WTC11 (cell line): ENCODE data around the gene PRRC2C.
"Not testable (repeated sequence)": the region's sequence is repeated elsewhere in the genome, so short reads cannot be mapped to it uniquely, and the experiment has no call there.

Experiments
- ATF3 ChIP-seq: sonication (generic); formaldehyde crosslinking; conservative IDR thresholded peaks from 2 replicates; pipeline ENCODE4 v1.8.1; 2022; ENCODE audit warnings: mild to moderate bottlenecking, missing genetic modification reagents
- CTCF ChIP-seq: fragments of 200-600 bp; IDR thresholded peaks from 2 replicates; pipeline ENCODE4 v1.8.0; 2022; ENCODE audit warnings: antibody characterized with exemption
- GABPB1 ChIP-seq: sonication (generic); formaldehyde crosslinking; IDR thresholded peaks from 2 replicates; pipeline ENCODE4 v1.8.1; 2023; ENCODE audit warnings: mild to moderate bottlenecking, missing genetic modification reagents
- IRF2 ChIP-seq: sonication (generic); formaldehyde crosslinking; IDR thresholded peaks from 2 replicates; pipeline ENCODE4 v1.8.0; 2022; ENCODE audit warnings: low read depth, missing genetic modification reagents, borderline replicate concordance
- MAX ChIP-seq: sonication (generic); formaldehyde crosslinking; IDR thresholded peaks from 2 replicates; pipeline ENCODE4 v1.8.0; 2022; ENCODE audit warnings: mild to moderate bottlenecking, missing genetic modification reagents
- SP1 ChIP-seq: sonication (generic); formaldehyde crosslinking; conservative IDR thresholded peaks from 2 replicates; pipeline ENCODE4 v1.8.1; 2022; ENCODE audit warnings: missing genetic modification reagents
- TEAD4 ChIP-seq: sonication (generic); formaldehyde crosslinking; IDR thresholded peaks from 2 replicates; pipeline ENCODE4 v1.8.0; 2022; ENCODE audit warnings: mild to moderate bottlenecking, missing genetic modification reagents
- USF1 ChIP-seq: sonication (generic); formaldehyde crosslinking; IDR thresholded peaks from 2 replicates; pipeline ENCODE4 v1.8.0; 2022; ENCODE audit warnings: mild to moderate bottlenecking, missing genetic modification reagents
- ZNF121 ChIP-seq: sonication (generic); formaldehyde crosslinking; IDR thresholded peaks from 2 replicates; pipeline ENCODE4 v1.8.0; 2023; ENCODE audit warnings: missing genetic modification reagents
- ZNF671 ChIP-seq: fragments of 250-450 bp; sonication (Bioruptor Pico); IDR thresholded peaks from 2 replicates; pipeline ENCODE4 v1.8.0; 2021; ENCODE audit warnings: mild to moderate bottlenecking

- TF ChIP-seq CTCF; GABPB1 (CRISPR knock-in tag); IRF2 (CRISPR knock-in tag); TEAD4 (CRISPR knock-in tag); USF1; MAX (CRISPR knock-in tag); ZNF121; ATF3 (CRISPR knock-in tag); SP1 (CRISPR knock-in tag); ZNF671 (CRISPR knock-in tag): not testable (repeated sequence)
Measured at GRCh38 chr1:171615122-171615906, 130.0 kb downstream of the PRRC2C start.
